Superior temporal gyrus (tissue), 1 donor: ENCODE measurements around the gene ACLY.

Experiments used
- DNase-seq: peaks from one replicate; pipeline ENCODE4 v3.0.0-alpha.2; 2016; ENCODE audit errors: extremely low spot score

Gene ACLY

DNA sequence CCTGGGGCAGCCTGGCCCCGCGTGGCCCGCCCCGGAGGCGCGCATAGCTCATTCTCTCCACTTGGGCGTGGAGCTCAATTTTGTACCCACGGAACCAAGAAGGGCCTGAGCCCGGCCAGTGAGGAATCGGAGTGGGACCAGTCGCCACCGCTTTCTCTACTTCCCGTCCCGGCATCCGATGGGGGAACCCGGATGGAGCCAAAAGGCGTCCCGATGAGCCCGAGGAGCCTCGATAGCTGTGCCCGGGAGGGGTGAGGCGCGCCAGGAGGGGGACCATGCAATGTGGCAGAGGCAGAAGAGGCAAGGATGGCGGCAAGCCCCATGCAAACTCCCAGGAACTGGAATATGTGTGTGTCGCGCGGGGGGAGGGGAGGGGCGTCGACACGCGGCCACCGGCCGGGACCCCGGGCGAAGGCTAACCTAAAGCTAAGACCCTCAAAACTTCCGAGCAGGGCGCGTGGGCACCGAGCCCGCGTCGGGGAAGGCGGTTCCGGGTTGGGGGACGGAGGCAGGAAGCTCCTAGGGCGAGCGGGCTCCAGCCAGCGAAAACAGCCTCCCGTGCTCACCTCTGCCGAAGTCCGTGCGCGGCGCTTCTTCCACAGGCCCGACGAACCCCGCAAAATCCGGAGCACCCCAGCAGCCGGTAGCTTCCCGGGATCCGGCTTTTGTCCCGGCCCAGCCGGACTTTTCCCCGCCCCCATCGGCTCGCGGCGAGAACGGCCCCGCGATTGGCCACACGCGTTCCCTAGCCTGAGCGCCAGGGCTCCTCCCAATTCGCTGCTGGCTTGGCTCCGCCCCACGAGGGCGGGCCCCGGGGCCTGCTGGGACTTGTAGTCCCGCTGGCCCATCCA, at the start of gene ACLY:
ACLY (minus strand) TSS at position 638 of the 851 bp plus-strand sequence. CDS start 5,078 bp downstream, outside the sequence.
- peak; percentile 98 for DNase-seq

DNA sequence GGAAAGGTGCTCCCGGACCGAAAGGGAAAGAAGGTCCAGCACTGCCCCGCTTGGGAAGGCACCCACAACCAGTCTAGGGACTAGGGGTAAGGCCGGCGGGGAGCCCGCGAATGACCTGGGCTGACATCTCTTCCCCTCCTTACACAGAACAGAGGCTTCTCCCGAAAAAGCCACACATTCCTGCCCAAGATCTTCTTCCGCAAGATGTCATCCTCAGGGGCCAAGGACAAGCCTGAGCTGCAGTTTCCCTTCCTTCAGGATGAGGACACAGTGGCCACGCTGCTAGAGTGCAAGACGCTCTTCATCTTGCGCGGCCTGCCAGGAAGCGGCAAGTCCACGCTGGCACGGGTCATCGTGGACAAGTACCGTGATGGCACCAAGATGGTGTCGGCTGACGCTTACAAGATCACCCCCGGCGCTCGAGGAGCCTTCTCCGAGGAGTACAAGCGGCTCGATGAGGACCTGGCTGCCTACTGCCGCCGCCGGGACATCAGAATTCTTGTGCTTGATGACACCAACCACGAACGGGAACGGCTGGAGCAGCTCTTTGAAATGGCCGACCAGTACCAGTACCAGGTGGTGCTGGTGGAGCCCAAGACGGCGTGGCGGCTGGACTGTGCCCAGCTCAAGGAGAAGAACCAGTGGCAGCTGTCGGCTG, 49.3 kb upstream of the ACLY start:
- no peak for DNase-seq

DNA sequence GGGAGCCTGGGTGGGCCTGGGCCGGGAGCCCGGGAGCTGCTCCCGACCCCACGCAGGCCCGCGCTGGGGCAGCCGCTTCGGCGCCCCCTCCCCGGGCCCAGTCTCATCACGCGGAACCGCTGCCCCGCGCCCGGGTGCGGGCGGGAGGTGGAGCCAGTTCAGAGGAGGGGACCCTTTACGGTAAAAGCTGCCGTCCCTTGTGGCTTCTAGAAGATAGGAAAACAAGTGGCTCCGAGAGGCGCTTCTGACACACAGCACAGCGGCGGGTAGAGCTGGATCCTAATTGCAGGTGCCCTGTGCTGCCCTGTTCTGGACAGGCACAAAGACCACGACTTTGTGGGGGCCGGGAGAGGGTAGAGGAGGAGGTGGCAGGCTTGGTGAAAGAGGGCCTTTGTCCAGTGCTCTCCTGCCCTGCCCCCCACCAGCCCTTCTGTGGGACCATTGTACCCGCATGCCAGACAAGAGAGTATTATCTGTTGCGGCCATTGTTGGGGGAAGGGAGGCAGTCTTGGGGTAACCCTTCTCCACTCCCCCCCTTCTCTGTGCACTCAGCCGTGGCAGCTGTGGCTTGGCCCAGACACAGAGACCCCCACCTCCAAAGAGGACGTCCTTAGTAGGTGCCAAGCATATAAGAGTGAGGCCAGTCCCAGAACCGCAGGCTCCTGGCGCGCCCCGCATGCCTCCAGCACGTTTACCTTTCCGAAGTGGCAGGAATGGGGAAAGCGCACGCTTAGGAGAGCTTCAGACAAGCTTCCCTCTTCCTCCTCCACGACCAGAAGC, 48.6 kb upstream of the ACLY start:
- peak; percentile 98 for DNase-seq

DNA sequence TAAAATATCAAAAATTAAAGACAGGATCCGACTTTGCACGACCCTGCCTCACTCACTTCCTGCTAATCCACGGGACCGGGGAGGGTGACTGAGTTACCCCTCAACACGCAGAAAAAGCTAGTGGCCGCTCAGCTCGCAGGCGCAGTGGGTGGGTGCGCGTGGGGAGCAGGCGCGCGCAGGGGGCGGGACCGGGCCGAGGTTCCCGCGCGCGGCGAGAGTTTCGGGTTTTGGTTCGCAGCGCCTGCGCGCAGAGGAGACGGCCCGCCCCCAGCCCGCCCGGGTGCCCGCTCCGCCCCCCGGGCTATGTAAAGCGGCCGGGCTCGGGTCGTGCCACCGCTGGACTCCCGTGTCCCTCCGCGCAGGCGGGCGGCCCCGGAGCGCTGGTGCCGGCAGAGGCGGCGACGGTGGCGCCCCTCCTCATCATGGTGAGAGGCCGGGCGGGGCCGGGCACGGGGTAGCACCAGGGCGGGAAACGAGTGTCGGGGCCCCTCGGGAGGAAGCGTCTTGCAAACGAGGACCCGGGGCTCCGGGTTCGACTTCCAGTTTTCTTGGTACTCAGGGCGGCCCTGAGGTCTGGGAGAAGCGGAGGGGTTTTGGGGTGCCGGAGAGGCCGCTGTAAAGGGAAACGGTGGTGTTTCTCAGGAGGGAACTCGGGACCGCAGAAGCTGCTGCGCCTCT, 47.9 kb upstream of the ACLY start, which contains the start of gene CNP:
CNP (plus strand) TSS at position 333 of the 678 bp plus-strand sequence; CDS start at position 423, 90 bp downstream.
- peak; percentile 94 for DNase-seq

DNA sequence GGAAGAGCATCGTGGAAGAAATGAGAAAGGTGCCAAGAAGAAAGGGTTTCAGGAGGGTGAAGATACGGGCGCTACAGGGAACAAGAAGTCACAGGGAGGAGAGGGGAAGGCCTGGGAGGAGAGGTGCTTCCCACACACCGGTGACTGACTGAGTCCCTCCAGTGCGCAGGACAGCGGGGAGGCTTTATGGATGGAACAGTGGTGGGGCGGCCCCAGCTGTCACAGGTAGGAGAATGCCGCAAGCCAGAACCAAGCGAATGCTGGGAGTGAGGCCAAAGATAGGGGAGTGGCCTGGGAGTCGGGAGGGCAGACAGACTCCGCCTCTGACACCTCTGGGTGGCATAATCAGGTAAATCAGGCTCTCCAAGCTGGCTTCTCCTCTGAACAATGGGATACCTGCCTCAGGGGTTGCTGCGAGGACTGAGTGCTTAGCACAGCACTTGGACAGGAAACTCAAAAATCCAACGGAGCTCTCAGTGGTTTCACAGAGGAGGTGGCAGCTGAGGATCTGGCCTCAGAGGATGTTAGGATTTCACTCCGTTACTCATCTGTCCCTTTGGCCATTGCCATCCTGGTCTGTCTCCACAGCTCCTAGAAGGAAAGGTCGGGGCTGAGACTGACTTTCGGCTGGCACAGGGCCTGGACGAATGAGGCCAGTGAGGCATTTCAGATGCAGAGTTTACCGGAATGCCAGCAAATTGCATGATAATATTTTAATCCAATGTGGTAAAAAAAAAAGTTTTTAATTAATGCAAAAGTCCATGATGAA, 47.1 kb upstream of the ACLY start:
- DNase-seq = no peak

DNA sequence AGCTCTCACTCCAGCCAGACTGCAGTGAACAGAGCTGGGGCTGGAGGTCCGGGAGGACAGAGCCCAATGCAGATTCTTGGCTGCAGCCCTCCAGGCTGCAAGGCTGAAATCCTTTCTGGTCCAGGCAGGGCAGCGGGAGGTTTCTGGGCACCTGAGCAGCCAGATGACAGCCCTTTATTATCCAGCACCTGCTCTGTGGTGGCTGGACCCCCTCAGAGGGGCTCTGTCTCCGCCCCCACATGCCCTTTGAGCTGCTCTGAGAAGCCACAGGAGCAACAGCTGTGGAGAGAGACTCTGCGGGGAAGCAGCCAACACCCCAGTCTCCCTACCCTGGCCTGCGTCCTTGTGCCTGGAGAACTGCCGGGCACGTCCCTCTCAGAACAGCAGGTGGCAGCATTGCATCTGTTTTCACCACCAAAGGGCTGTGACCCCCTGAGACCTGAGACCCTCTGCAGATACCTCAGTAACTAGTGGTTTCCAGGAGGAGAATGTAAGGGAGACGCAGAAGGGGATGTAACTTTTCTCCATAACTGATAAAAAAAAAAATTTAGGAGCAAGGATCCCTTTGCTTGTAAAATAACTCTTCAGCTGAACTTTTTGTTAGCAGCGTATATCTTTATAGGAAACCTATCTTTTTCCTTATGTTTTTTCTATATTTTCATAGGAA, 44.1 kb upstream of the ACLY start:
- DNase-seq = peak; percentile 91

DNA sequence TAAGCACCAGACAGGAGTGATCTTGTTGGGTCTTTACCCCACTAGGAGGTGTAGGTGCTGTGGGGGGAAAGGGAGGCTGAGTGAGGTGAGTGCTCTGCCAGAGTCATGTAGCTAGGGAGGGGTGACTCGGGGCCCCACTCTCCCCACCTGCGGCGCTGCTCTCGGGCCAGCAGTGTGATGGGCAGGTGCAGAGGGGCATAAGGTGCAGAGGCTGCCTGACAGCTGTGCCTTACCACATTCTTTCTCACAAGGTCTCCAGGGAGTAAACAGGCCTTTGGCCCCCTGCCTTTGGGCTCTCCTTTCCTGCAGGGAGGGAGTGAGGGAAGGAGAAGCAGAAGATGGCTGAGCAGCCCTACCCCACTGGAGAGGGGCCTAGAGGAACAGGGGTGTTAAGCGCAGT, 43.4 kb upstream of the ACLY start:
- DNase-seq = no peak

DNA sequence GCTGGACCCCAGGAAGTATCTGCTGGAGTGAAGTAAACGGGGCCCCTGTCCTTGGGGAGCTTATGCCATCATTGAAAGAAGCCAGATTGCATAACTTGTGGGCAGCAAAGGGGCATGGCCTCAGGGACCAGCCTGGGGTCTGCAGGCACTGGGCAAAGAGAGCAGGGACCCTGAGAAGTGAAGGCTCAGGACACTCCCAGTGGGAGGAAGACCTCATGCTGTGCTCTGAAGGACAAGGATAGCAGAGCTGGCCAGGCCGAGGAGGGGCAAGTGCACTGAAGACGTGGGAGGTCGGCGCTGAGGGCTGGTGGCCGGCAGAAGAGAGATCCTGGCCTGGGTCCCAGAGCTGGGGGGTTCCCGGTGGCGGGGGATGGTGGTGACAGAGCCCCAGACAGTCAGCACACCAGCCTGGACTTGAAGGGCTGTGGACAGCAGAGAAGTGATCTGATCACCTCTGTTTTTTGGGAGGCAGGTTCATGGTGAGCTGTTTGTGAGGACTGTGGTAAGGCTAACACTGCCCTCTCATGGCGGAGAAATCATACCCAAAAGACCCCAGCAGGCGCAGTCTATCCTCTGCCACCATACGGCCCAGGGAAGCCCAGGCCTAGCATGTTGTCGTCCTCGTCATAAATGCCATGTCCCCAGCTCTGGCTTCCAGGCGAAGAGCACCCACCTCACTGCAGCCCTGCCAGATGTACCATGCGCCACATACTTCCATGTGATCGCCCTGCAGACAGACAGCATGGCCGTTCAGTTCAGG, 40.8 kb upstream of the ACLY start:
- DNase-seq = peak; percentile 56

DNA sequence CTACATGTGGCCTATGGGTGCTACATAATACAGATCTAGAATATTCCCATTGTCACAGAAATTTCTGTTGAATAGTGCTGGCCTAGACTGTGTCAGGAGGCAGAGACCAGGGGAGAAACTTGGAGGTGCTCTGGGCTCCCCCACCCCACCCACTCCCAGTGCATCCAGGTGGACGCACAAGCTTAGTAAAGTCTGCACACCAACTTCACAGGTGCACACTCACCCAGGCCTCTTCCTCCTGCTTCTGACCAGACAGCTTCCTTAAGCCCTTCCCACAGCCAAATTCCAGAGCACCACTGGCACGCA, 40.2 kb upstream of the ACLY start:
- DNase-seq = no peak

DNA sequence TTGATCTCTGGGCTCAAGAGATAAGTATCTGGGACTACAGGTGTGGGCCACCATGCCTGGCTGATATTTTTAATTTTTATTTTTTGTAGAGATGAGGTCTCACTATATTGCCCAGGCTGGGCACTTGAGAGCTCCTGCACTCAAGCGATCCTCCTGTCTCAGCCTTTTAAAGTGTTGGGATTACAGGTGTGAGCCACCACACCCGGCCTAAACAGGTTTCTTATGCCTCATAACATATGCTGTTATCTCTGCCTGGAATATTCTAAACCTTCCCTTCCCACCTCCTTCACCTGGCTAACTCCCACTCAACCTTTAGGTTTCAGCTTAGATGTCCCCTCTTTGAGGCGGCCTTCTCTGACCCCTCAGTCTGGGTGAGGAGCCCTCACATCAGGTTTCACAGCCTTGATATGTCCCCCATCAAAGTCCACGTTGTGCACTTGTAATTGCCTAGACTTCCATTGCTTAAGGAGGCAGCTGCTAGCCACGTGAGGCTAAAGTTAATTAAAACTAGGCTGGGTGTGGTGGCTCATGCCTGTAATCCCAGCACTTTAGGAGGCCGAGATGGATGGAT, 39.2 kb upstream of the ACLY start:
- DNase-seq = no peak

DNA sequence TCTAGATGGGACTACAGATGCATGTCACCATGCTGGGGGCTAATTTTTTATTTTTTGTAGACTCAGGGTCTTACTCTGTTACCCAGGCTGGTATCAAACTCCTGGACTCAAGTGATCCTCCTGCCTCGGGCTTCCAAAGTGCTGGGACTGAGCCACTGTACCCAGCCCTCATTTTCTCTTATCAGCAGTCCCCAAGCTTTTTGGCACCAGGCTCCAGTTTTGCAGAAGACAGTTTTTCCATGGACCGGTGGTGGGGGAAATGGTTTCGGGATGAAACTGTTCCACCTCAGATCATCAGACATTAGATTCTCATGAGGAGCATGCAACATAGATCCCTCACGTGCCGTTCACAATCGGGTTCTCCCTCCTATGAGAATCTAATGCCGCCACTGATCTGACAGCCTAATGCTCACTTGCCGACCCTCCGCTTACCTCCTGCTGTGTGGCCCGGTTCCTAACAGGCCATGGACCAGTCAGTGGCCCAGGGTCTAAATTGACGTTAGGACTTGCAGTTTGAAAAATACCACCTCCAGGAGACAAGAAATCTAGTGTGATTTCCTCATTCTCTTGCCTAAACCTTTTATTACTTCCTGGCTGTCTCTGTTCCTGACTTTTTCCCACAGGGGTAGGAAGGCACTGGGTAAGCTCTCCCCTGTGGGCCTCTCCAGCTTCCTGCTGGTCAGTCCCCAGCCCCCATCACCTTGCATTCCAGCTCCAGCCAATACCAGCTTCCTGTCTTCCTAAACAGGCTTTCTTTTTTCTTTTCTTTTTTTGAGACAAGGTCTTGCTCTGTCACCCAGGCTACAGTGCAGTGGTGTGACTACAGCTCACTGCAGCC, 38.5 kb upstream of the ACLY start:
- DNase-seq = no peak

DNA sequence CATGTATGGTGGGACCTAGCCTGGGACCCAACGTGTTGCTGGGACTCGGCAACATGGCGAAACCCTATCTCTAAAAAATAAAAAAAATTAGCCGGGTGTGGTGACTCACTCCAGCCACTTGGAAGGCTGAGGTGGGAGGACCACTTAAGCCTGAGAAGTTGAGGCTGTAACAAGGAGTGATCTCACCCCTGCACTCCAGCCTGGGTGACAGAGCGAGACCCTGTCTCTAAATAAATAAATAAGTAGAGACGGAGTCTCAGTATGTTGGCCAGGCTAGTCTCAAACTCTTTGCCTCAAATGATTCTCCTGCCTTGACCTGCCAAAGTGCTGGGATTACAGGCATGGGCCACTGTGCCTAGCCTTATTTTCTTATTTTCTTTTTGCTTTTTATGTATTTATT, 37.8 kb upstream of the ACLY start:
- DNase-seq = no peak

DNA sequence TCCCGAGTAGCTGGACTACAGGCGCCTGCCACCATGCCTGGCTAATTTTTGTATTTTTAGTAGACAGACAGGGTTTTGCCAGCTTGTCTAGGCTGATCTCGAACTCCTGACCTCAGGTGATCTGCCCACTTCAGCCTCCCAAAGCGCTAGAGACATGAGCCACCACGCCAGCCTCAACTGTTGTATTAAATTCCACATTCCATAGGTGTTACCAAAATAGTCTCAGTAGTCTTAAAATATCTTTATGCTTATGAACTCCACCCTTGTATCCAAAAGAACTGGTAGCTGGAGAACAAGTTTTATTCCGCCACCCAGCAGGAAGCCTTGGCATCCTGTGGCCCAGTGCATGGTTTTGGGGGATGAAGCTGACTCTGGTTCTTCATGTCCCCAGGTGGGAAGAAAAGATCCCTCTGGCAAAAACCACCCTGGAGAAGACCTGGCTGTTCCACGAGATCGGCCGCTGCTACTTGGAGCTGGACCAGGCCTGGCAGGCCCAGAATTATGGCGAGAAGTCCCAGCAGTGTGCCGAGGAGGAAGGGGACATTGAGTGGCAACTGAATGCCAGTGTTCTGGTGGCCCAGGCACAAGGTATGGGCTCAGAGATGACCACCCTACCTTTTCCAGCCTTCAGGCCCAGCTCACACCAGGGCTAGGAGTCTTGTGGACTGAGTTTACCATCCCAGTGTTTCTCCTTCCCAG, 30.2 kb upstream of the ACLY start:
- DNase-seq = no peak

DNA sequence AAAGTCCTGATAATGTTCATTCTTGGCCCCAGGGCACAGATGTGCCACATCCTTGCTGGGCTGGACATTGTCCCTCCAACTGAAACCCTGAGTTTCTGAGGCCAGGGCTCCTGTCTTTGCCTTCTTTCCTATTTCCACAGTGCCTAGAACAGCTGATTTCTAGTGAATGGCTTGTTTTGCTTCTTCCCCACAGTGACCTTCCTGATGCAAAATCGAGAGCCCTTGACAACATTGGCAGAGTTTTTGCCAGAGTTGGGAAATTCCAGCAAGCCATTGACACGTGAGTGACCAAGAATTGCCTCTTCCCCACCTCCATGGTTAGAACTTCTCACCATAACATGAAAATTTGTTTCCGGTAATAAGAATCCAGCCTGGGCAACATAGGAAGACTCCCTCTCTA, 26.2 kb upstream of the ACLY start:
- no peak for DNase-seq

DNA sequence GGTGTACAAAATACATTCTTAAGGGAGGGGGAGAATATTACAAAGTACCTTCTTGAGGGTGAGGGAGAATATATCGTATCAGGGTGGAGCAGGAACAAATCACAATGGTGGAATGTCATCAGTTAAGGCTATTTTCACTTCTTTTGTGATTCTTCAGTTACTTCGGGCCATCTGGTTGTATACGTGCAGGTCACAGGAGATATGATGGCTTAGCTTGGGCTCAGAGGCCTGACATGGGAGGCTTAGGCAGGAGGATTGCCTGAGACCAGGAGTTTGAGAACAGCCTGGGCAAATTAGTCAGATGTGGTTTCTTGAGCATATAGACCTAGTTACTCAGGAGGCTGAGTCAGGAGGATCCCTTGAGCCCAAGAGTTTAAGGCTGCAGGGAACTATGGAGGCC, 24.7 kb upstream of the ACLY start:
- no peak for DNase-seq

DNA sequence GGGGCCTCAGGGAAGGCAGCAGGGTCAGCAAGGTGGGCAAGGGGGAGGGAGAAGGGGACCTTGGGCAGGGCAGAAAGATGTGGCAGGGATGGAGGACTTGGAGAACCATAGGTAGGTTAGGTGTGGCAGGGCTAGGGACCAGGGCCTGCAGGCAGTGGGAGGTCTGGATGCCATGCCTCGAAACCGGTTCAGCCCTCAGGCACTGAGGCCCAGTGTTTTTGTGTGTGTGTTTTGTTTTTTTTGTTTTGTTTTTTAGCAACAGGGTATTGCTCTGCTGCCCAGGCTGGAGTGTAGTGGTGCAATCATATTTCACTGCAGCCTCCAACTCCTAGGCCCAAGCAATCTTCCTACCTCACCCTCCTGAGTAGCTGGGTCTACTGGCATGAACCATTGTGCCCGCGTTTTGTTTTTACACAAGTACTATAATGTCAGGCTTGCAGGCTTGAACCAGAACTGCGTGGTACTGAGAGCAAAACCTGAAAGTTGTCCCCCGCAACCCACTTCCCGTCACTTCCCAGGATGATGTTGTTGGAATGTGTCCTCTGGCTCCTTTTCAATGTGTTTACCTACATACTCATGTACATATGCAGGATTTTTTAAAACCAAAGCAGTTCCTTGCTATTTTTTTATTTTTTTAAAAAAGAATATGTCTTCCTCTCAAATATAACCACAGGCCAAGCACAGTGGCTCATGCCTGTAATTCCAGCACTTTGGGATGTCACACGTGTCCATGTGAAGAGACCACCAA, 24.0 kb upstream of the ACLY start:
- DNase-seq = no peak

DNA sequence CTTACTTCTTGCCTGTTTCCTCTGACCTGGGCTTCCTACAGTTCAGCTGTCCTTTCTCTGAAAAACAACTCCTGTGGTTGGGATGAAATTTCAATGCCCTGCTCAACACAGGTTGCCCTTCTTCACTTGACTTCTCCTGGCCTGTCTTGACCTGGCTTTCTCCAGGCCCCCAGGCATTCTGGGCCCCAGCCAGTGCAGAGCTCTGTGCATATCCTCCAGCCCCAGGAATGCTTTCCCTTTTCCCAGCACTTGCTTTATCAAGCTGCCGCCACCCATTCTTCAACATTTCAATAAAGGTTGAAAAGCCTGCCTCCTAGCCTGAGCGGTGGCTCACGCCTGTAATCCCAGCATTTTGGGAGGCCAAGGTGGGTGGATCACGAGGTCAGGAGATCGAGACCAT, 22.4 kb upstream of the ACLY start:
- no peak for DNase-seq
